DOHH2 (cell line): ENCODE results near the gene GRB10.

ENCODE experiments used
- H3F3A ChIP-seq: fragments of 200-600 bp; sonication (generic), shearing (Covaris generic); 2 replicates; pipeline ENCODE4 v1.6.0; 2016; ENCODE audit warnings: antibody characterized with exemption, mild to moderate bottlenecking; ENCODE audit not compliant: control insufficient read depth, insufficient read depth
- H3K27ac ChIP-seq: fragments of 200-600 bp; sonication (generic); 2 replicates; pipeline ENCODE4 v1.5.1; 2014; ENCODE audit warnings: low read depth, mild to moderate bottlenecking, low read length, moderate library complexity
- H3K27me3 ChIP-seq: fragments of 200-600 bp; sonication (generic); 2 replicates; pipeline ENCODE4 v1.6.1; 2014; ENCODE audit warnings: mild to moderate bottlenecking, low read length, mixed read lengths; ENCODE audit not compliant: control insufficient read depth
- H3K36me3 ChIP-seq: fragments of 200-600 bp; sonication (generic); 2 replicates; pipeline ENCODE4 v1.6.1; 2014; ENCODE audit warnings: mild to moderate bottlenecking, low read length, moderate library complexity, mixed read lengths; ENCODE audit not compliant: control insufficient read depth
- H3K4me1 ChIP-seq: fragments of 200-600 bp; sonication (generic); 2 replicates; pipeline ENCODE4 v1.6.1; 2014; ENCODE audit warnings: mild to moderate bottlenecking, low read length, mixed read lengths; ENCODE audit not compliant: control insufficient read depth
- H3K4me2 ChIP-seq: fragments of 200-600 bp; sonication (generic); 2 replicates; pipeline ENCODE4 v1.6.0; 2014; ENCODE audit warnings: mild to moderate bottlenecking, low read length, moderate library complexity
- H3K4me3 ChIP-seq: fragments of 200-600 bp; sonication (generic); 2 replicates; pipeline ENCODE4 v1.5.1; 2014; ENCODE audit warnings: mild to moderate bottlenecking, low read length, mixed read lengths
- H3K79me2 ChIP-seq: fragments of 200-600 bp; sonication (generic); 2 replicates; pipeline ENCODE4 v1.6.1; 2014; ENCODE audit warnings: mild to moderate bottlenecking, low read length, mixed read lengths; ENCODE audit not compliant: control insufficient read depth
- H3K9me2 ChIP-seq: fragments of 200-600 bp; sonication (generic); replicated peaks from 2 replicates; pipeline ENCODE4 v1.6.1; 2014; ENCODE audit warnings: mild to moderate bottlenecking, low read length, mixed read lengths; ENCODE audit not compliant: control insufficient read depth
- H3K9me3 ChIP-seq: fragments of 200-600 bp; sonication (generic); 2 replicates; pipeline ENCODE4 v1.6.1; 2014; ENCODE audit warnings: antibody characterized with exemption, low read length, mixed read lengths; ENCODE audit not compliant: control insufficient read depth, insufficient read depth
- H4K20me1 ChIP-seq: fragments of 200-600 bp; sonication (generic); 2 replicates; pipeline ENCODE4 v1.6.0; 2014; ENCODE audit warnings: low read depth, mild to moderate bottlenecking, antibody characterized with exemption, low read length, moderate library complexity; ENCODE audit not compliant: control insufficient read depth, insufficient read depth
- EZH2phosphoT487 ChIP-seq: fragments of 200-600 bp; sonication (generic); IDR thresholded peaks from 2 replicates; pipeline ENCODE4 v1.6.1; 2017; ENCODE audit warnings: borderline replicate concordance, mild to moderate bottlenecking, antibody characterized with exemption, low read length, moderate library complexity, mixed read lengths
- TF ChIP-seq, protein P1 (sequence below): fragments of 200-600 bp; sonication (generic); IDR thresholded peaks from one replicate; pipeline ENCODE4 v1.5.1; 2014; ENCODE audit warnings: antibody characterized with exemption, mild to moderate bottlenecking, low read depth, low read length; ENCODE audit not compliant: poor library complexity, severe bottlenecking

Gene GRB10

DNA sequence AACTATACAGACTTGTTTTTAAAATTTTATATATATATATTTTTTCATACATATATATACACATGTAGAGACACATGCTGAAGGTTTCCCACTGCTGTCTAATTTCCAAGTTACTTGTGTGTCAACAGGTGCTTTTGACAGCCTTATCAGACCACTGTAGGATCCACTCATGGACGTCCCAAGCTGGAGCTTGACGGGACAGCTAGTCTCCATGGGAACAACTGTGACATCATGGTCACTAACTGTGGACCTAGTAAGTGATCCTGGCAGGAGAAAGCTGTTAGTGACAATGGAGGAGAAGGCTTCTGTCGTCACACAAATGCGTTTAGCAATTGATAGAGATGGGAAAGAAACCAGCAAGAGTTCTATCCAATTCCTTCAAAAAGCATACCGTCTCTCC lies 157.3 kb downstream of the GRB10 start:
- Histone ChIP-seq H3K27me3 (peaks cover 21% of the 10 kb centered on the region), H3K4me2 (no peak overlapping the region), H3F3A (no peaks in the 10 kb centered on the region), H3K4me1 (peaks cover 16% of the 10 kb centered on the region), H3K27ac (no peak overlapping the region), H3K36me3 (no peaks in the 10 kb centered on the region), H3K79me2 (no peaks in the 10 kb centered on the region), H3K4me3 (no peak overlapping the region), H4K20me1 (no peaks in the 10 kb centered on the region), H3K9me3 (no peaks in the 10 kb centered on the region), H3K9me2 (no peaks in the 10 kb centered on the region)
- TF ChIP-seq EZH2phosphoT487 = no peak
- TF ChIP-seq, protein P1, sequence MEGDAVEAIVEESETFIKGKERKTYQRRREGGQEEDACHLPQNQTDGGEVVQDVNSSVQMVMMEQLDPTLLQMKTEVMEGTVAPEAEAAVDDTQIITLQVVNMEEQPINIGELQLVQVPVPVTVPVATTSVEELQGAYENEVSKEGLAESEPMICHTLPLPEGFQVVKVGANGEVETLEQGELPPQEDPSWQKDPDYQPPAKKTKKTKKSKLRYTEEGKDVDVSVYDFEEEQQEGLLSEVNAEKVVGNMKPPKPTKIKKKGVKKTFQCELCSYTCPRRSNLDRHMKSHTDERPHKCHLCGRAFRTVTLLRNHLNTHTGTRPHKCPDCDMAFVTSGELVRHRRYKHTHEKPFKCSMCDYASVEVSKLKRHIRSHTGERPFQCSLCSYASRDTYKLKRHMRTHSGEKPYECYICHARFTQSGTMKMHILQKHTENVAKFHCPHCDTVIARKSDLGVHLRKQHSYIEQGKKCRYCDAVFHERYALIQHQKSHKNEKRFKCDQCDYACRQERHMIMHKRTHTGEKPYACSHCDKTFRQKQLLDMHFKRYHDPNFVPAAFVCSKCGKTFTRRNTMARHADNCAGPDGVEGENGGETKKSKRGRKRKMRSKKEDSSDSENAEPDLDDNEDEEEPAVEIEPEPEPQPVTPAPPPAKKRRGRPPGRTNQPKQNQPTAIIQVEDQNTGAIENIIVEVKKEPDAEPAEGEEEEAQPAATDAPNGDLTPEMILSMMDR = no peak

DNA sequence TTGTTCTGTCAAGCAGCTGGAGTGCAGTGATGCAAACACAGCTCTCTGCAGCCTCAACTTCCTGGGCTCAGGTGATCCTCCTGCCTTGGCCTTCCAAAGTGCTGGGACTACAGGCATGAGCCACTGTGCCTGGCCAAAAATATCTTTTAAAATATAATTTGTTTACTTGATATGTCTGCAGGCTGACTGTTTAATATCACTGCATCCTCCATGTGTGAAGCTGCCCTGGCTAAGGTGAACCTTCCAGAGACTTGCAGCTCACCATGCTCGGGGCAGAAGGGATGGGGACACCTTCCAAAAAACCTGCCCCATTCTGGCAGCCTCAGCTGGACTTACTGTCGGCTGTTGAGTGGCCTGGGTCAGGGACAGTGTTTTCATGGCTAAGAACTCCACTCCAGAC lies 159.9 kb downstream of the GRB10 start:
- Histone ChIP-seq H3K9me2 (no peaks in the 10 kb centered on the region), H3F3A (no peaks in the 10 kb centered on the region), H3K79me2 (no peaks in the 10 kb centered on the region), H3K27ac (no peak overlapping the region), H3K36me3 (no peaks in the 10 kb centered on the region), H4K20me1 (no peaks in the 10 kb centered on the region), H3K27me3 (peaks cover 21% of the 10 kb centered on the region), H3K9me3 (no peaks in the 10 kb centered on the region), H3K4me3 (no peak overlapping the region), H3K4me1 (no peaks in the 10 kb centered on the region), H3K4me2 (no peak overlapping the region)
- TF ChIP-seq EZH2phosphoT487 = no peak
- TF ChIP-seq, protein P1 = no peak

DNA sequence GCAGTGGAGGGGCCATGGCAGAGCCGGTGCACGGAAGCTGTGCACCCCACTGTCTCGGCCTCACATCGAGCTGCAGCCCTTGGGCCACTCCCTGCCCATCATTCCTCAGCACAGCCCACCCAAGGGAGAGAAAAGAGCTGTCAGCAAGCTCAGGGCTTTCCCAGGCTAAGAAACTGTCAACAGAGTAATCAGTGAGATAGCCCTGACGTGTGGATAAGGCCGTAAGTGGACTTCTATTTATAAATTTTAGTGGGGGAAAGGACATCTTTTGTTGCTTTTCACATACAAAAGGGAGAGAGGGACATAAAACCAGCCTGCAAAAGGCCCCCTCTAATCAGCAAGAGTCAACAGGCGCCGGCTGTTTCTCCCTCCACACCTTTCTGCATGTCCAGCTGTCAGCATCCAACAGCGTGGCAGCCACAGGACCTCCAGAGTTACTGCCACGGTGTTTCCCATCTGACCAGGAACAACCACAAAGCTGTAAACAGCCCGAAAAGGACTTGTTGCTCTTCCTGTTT lies 160.7 kb downstream of the GRB10 start:
- TF ChIP-seq, protein P1 = no peak
- no peak for TF ChIP-seq EZH2phosphoT487
- H3K9me3 ChIP-seq = no peaks in the 10 kb centered on the region
- H3K79me2 ChIP-seq = no peaks in the 10 kb centered on the region
- no peak overlapping the region for H3K27ac ChIP-seq
- H4K20me1 ChIP-seq = no peaks in the 10 kb centered on the region
- no peak overlapping the region for H3K4me2 ChIP-seq
- H3K4me3 ChIP-seq = no peak overlapping the region
- H3K27me3 ChIP-seq = peaks cover 19% of the 10 kb centered on the region
- H3K9me2 ChIP-seq = no peaks in the 10 kb centered on the region
- no peaks in the 10 kb centered on the region for H3K36me3 ChIP-seq
- no peaks in the 10 kb centered on the region for H3K4me1 ChIP-seq
- H3F3A ChIP-seq = no peaks in the 10 kb centered on the region

DNA sequence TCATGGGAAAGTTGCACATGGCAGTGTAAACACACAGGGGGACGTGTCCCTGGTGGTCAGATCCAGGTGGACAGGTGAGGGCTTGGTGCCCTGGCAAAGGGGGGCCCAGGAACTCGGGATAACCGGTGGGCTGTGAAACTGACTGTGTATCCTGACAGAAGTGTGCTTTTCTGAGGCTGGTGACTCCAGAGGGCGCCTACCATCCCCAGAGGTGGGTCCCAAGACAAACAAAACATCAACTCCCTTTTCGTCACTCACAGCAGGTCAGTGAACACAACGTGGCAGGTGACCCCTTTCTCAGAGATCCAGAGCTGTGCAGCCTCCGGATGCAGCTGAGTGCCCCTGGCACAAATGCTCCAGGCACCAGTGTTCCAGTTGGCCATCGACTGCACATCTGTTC lies 161.5 kb downstream of the GRB10 start:
- Histone ChIP-seq H3K79me2 (no peaks in the 10 kb centered on the region), H3K27ac (no peak overlapping the region), H3K9me2 (no peaks in the 10 kb centered on the region), H3K4me2 (no peak overlapping the region), H3K4me1 (no peaks in the 10 kb centered on the region), H3F3A (no peaks in the 10 kb centered on the region), H3K9me3 (no peaks in the 10 kb centered on the region), H3K27me3 (peaks cover 23% of the 10 kb centered on the region), H3K4me3 (no peak overlapping the region), H4K20me1 (no peaks in the 10 kb centered on the region), H3K36me3 (no peaks in the 10 kb centered on the region)
- TF ChIP-seq EZH2phosphoT487 = no peak
- TF ChIP-seq, protein P1 = no peak
